BLaER1 treated with 17β-estradiol and CSF1 and Interleukin-3, amounts not matched to agents 10 nM and 100 nM (cell line): Measurements from ENCODE around the gene IQSEC2.
A peak's percentile ranks its signal among the peaks of the same experiment; 100 is the strongest.

ENCODE experiments used
- H3K27ac ChIP-seq, 11 experiments: shearing (Covaris generic); formaldehyde crosslinking; 2 replicates each; pipeline ENCODE4 v1.8.1; 2022
- H3K27me3 ChIP-seq, 11 experiments: shearing (Covaris generic); formaldehyde crosslinking; 2 replicates each; pipeline ENCODE4 v1.8.1; 2022
- H3K36me3 ChIP-seq, 11 experiments: shearing (Covaris generic); formaldehyde crosslinking; 2 replicates each; pipeline ENCODE4 v1.8.1; 2022
- H3K4me1 ChIP-seq, 10 experiments: shearing (Covaris generic); formaldehyde crosslinking; 2 replicates each; pipeline ENCODE4 v1.8.1; 2022
- H3K4me2 ChIP-seq, 11 experiments: shearing (Covaris generic); formaldehyde crosslinking; 2 replicates each; pipeline ENCODE4 v1.8.1; 2022
- H3K4me3 ChIP-seq, 10 experiments: shearing (Covaris generic); formaldehyde crosslinking; 2 replicates each; pipeline ENCODE4 v1.8.1; 2022
- H3K9ac ChIP-seq, 11 experiments: shearing (Covaris generic); formaldehyde crosslinking; 2 replicates each; pipeline ENCODE4 v1.8.1; 2022
- H3K9me3 ChIP-seq, 11 experiments: shearing (Covaris generic); formaldehyde crosslinking; replicated peaks in 1 of 11; 2 replicates each; pipeline ENCODE4 v1.8.1; 2022
- H4K20me1 ChIP-seq, 11 experiments: shearing (Covaris generic); formaldehyde crosslinking; 2 replicates each; pipeline ENCODE4 v1.8.1; 2022
- Cebpa-rat ChIP-seq, 11 experiments: shearing (Covaris generic); IDR thresholded peaks; 2 replicates each; pipeline ENCODE4 v1.8.1; 2022

The IQSEC2 gene

DNA sequence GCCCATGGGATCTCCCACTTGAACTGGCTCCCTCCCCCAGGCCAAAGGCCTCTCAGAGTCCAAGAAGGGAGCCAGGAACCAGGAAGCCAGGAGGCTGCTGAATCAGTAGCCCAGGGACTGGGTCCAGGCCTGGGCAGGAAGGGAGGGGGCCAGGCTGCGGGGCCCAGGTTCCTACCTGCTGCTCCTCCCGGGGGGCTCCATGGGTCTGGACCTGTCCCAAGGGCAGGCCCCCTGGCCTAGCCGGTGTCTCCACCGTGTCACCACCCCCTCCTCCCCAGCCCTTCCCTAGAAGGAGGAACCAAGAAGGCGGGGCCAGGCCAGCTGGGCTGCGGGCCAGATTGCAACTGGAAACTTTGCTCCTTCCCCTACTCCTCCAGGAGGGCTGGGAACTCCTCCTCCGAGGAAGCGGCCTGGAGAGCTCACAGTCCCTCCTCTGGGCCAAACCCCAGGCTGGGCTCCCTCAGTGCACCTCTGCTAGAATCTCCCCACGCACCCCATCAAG, at the start of gene IQSEC2:
Gene IQSEC2 (minus strand): TSS at position 264 of the 502 bp plus-strand sequence.
- peak within 1 kb of the TSS; percentile 66 to 90 (median 84) for H3K4me2 ChIP-seq
- TF ChIP-seq Cebpa-rat (IDR thresholded peaks at IDR 0.05): no peak
- peak within 1 kb of the TSS; percentile 44 to 69 (median 58) for H3K4me3 ChIP-seq
- peak within 1 kb of the TSS; percentile 57 to 78 (median 70) for H3K9ac ChIP-seq
- H3K4me1 ChIP-seq: peaks cover 39 to 58% (median 50%) of the 10 kb centered on the region in 10 experiments
- H4K20me1 ChIP-seq: peaks cover 0 to 33% (median 0%) of the 10 kb centered on the region in 11 experiments; a peak in 6 of 22 replicates
- no peaks in the 10 kb centered on the region for H3K36me3 ChIP-seq
- H3K9me3 ChIP-seq: no peaks in the 10 kb centered on the region
- H3K27ac ChIP-seq: peak within 1 kb of the TSS; percentile 40 to 77 (median 73); a peak in 21 of 22 replicates
- peaks cover 43 to 72% (median 56%) of the 10 kb centered on the region in 11 experiments for H3K27me3 ChIP-seq

DNA sequence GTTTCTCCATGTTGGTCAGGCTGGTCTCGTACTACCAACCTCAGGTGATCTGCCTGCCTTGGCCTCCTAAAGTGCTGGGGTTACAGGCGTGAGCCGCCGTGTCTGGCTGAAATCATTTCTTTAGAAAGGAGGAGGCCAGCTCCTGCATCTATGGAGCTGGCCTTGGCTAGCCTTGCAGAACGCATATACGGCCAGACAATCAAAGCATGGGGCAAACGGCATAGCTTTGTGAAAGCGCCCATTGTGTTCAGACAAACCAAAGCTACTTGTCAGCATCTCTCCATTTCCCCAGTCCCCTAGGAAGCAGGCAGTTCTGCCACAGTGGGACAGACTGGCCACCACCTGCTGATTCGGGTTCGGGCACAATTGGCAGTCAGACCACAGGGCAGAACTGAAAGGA, 48.9 kb upstream of the IQSEC2 start:
- Histone ChIP-seq H3K4me2 (no peak overlapping the region), H3K9me3 (no peaks in the 10 kb centered on the region), H3K4me3 (no peak overlapping the region), H4K20me1 (peaks cover 0 to 18% (median 0%) of the 10 kb centered on the region in 11 experiments; a peak in 5 of 22 replicates), H3K36me3 (no peaks in the 10 kb centered on the region), H3K27me3 (peaks cover 92 to 100% (median 100%) of the 10 kb centered on the region in 11 experiments), H3K4me1 (no peaks in the 10 kb centered on the region), H3K27ac (no peak overlapping the region), H3K9ac (no peak overlapping the region)
- no peak for TF ChIP-seq Cebpa-rat (IDR thresholded peaks at IDR 0.05)

DNA sequence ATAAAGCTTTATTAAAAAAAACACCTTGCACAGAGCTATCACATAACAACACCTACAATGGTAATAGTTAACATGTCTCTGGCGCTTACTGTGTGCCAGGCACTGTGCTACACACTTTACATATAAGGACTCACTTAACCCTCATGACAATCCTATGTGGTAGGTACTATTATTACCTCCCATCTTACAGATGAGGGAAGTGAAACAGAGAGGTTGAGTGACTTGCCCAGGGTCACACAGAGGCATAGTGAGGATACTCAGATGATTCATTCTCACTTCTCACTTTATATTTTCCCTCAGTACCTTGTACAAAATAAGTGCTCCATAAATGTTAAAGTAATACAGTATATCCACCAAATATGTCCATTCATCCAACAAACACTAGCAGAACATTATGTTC, 43.4 kb upstream of the IQSEC2 start:
- Histone ChIP-seq H3K9me3 (peaks cover 9 to 29% (median 16%) of the 10 kb centered on the region in 11 experiments; a peak in 18 of 22 replicates), H3K27me3 (peaks cover 96 to 100% (median 99%) of the 10 kb centered on the region in 11 experiments)
- TF ChIP-seq Cebpa-rat (IDR thresholded peaks at IDR 0.05): no peak

GRCh38 chrX:53324085-53324484, 42.7 kb upstream of the IQSEC2 start:
- peaks cover 0 to 11% (median 0%) of the 10 kb centered on the region in 11 experiments; a peak in 7 of 22 replicates for H4K20me1 ChIP-seq
- H3K4me2 ChIP-seq: no peak overlapping the region
- H3K27ac ChIP-seq: no peak overlapping the region
- no peak overlapping the region for H3K4me3 ChIP-seq
- peaks cover 96 to 100% (median 99%) of the 10 kb centered on the region in 11 experiments for H3K27me3 ChIP-seq
- no peaks in the 10 kb centered on the region for H3K4me1 ChIP-seq
- no peaks in the 10 kb centered on the region for H3K36me3 ChIP-seq
- H3K9ac ChIP-seq: no peak overlapping the region
- TF ChIP-seq Cebpa-rat (IDR thresholded peaks at IDR 0.05): no peak
- peaks cover 9 to 30% (median 16%) of the 10 kb centered on the region in 11 experiments; a peak in 18 of 22 replicates for H3K9me3 ChIP-seq

More for the DNA sequence above, 43.4 kb upstream of the IQSEC2 start:
- Histone ChIP-seq H3K27ac (no peak overlapping the region), H3K9ac (no peak overlapping the region), H4K20me1 (peaks cover 0 to 11% (median 0%) of the 10 kb centered on the region in 11 experiments; a peak in 7 of 22 replicates), H3K4me1 (no peaks in the 10 kb centered on the region), H3K4me2 (no peak overlapping the region), H3K36me3 (no peaks in the 10 kb centered on the region), H3K4me3 (no peak overlapping the region)

DNA sequence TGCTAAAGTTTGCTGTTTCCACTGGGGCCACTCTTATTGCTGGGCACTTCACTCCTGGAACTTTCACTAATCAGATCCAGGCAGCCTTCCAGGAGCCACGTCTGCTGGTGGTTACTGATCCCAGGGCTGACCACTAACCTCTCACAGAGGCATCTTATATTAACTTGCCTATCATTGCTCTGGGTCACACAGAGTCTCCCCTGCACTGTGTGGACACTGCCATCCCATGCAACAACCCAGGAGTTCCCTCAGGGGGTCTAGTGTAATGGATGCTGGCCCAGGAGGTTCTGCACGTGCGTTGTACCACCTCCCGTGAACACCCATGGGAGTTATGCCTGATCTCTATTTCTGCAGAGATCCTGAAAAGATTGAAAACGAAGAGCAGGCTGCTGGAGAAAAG, 41.8 kb upstream of the IQSEC2 start:
- Histone ChIP-seq H3K36me3 (no peaks in the 10 kb centered on the region), H4K20me1 (peaks cover 0 to 15% (median 3%) of the 10 kb centered on the region in 11 experiments; a peak in 8 of 22 replicates), H3K9me3 (peaks cover 9 to 30% (median 16%) of the 10 kb centered on the region in 11 experiments; a peak in 18 of 22 replicates), H3K4me3 (no peak overlapping the region), H3K27me3 (peaks cover 96 to 100% (median 99%) of the 10 kb centered on the region in 11 experiments), H3K9ac (no peak overlapping the region), H3K4me1 (no peaks in the 10 kb centered on the region), H3K27ac (no peak overlapping the region), H3K4me2 (no peak overlapping the region)
- no peak for TF ChIP-seq Cebpa-rat (IDR thresholded peaks at IDR 0.05)

- H3K4me1 ChIP-seq: no peaks in the 10 kb centered on the region
- peaks cover 0 to 25% (median 3%) of the 10 kb centered on the region in 11 experiments; a peak in 7 of 22 replicates for H4K20me1 ChIP-seq
- H3K9me3 ChIP-seq: peaks cover 9 to 30% (median 16%) of the 10 kb centered on the region in 11 experiments; a peak in 18 of 22 replicates
- no peak for TF ChIP-seq Cebpa-rat (IDR thresholded peaks at IDR 0.05)
- peaks cover 92 to 100% (median 98%) of the 10 kb centered on the region in 11 experiments for H3K27me3 ChIP-seq
- no peak overlapping the region for H3K9ac ChIP-seq
- no peak overlapping the region for H3K27ac ChIP-seq
- H3K4me3 ChIP-seq: no peak overlapping the region
- no peak overlapping the region for H3K4me2 ChIP-seq
- no peaks in the 10 kb centered on the region for H3K36me3 ChIP-seq
These were observed 40.6 kb upstream of the IQSEC2 start for GRCh38 chrX:53321943-53322497.

- TF ChIP-seq Cebpa-rat (IDR thresholded peaks at IDR 0.05): no peak
- no peak overlapping the region for H3K4me2 ChIP-seq
- no peaks in the 10 kb centered on the region for H3K4me1 ChIP-seq
- H3K9me3 ChIP-seq: peaks cover 9 to 30% (median 16%) of the 10 kb centered on the region in 11 experiments; a peak in 18 of 22 replicates
- no peak overlapping the region for H3K27ac ChIP-seq
- H4K20me1 ChIP-seq: peaks cover 0 to 23% (median 3%) of the 10 kb centered on the region in 11 experiments; a peak in 7 of 22 replicates
- H3K9ac ChIP-seq: no peak overlapping the region
- no peaks in the 10 kb centered on the region for H3K36me3 ChIP-seq
- peaks cover 86 to 97% (median 93%) of the 10 kb centered on the region in 11 experiments for H3K27me3 ChIP-seq
- no peak overlapping the region for H3K4me3 ChIP-seq
These were observed 40.0 kb upstream of the IQSEC2 start for GRCh38 chrX:53321230-53321942.

GRCh38 chrX:53320543-53321229, 39.3 kb upstream of the IQSEC2 start:
- no peak for TF ChIP-seq Cebpa-rat (IDR thresholded peaks at IDR 0.05)
- Histone ChIP-seq H3K27ac (no peak overlapping the region), H4K20me1 (peaks cover 0 to 22% (median 3%) of the 10 kb centered on the region in 11 experiments; a peak in 7 of 22 replicates), H3K27me3 (peaks cover 79 to 97% (median 89%) of the 10 kb centered on the region in 11 experiments), H3K4me2 (no peak overlapping the region), H3K36me3 (no peaks in the 10 kb centered on the region), H3K4me3 (no peak overlapping the region), H3K4me1 (no peaks in the 10 kb centered on the region), H3K9me3 (peaks cover 9 to 30% (median 16%) of the 10 kb centered on the region in 11 experiments; a peak in 18 of 22 replicates), H3K9ac (no peak overlapping the region)
